ENCODE results near the gene FBXO22.
"Not testable (repeated sequence)": the region's sequence is repeated elsewhere in the genome, so short reads cannot be mapped to it uniquely, and the experiment has no call there.

The FBXO22 gene

DNA sequence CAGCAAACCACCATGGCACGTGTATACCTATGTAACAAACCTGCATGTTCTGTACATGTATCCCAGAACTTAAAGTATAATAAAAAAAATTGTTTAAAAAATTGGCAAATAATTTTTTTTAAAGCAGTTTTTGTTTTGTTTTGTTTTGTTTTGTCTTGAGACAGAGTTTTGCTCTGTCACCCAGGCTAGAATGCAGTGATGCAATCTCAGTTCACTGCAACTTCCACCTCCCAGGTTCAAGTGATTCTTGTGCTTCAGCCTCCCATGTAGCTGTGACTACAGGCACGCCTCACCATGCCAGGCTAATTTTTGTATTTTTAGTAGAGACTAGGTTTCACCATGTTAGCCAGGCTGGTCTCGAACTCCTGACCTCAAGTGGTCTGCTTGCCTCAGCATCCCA, 81.0 kb downstream of the FBXO22 start:
- ATAC-seq = not testable (repeated sequence)

GRCh38 chr15:75985971-75986370, 82.3 kb downstream of the FBXO22 start:
- ATAC-seq = no peak

- ATAC-seq = no peak
Measured at GRCh38 chr15:75989045-75989444, 85.4 kb downstream of the FBXO22 start.

- ATAC-seq = no peak
Measured at GRCh38 chr15:75989875-75990274, 86.2 kb downstream of the FBXO22 start.
